Vagina (tissue), 2 donors: Measurements from ENCODE around the gene PPP1R9B. TPM values are rescaled to one million over a fixed set of nuclear protein-coding genes. Genes with fewer than 3 reads are reported as not detected.
A peak's percentile ranks its signal among the peaks of the same experiment; 100 is the strongest.

Experiments
- DNase-seq, 2 donors: peaks; one replicate each; pipeline ENCODE4 v3.0.0-alpha.2; 2017; ENCODE audit errors: extremely low spot score in 2 of 2
- H3K27ac ChIP-seq: fragments of 200-600 bp; sonication (generic); one replicate; pipeline ENCODE4 v1.5.1; 2019
- H3K27me3 ChIP-seq: fragments of 200-600 bp; sonication (generic); one replicate; pipeline ENCODE4 v1.5.1; 2019
- H3K36me3 ChIP-seq, 2 donors: fragments of 200-600 bp; sonication (generic); one replicate each; pipeline ENCODE4 v1.5.1; 2017 to 2019
- H3K4me1 ChIP-seq: fragments of 200-600 bp; sonication (generic); one replicate; pipeline ENCODE4 v1.5.1; 2019
- H3K4me3 ChIP-seq, 2 donors: fragments of 200-600 bp; sonication (generic); 1 replicate in 1 of 2; 2 replicates in 1 of 2; pipeline ENCODE4 v1.5.1; 2016 to 2019
- H3K9me3 ChIP-seq: fragments of 200-600 bp; sonication (generic); one replicate; pipeline ENCODE4 v1.5.1; 2019
- CTCF ChIP-seq, 3 experiments: fragments of 450-650 bp in 2 of 3; fragments of 200-600 bp in 1 of 3; sonication (generic) in 1 of 3; IDR thresholded peaks; one replicate each; pipeline ENCODE4 v1.5.1; 2017 to 2019; ENCODE audit warnings: antibody characterized with exemption in 3 of 3, mild to moderate bottlenecking in 2 of 3, moderate library complexity in 2 of 3
- POLR2A ChIP-seq, 2 donors: fragments of 450-650 bp; IDR thresholded peaks; one replicate each; pipeline ENCODE4 v1.6.1; 2017; ENCODE audit warnings: antibody characterized with exemption in 2 of 2, mild to moderate bottlenecking in 2 of 2, moderate library complexity in 2 of 2
- POLR2AphosphoS5 ChIP-seq, 2 donors: sonication (generic); formaldehyde crosslinking; IDR thresholded peaks; one replicate each; pipeline ENCODE4 v1.9.0; 2017; ENCODE audit warnings: antibody characterized with exemption in 2 of 2, mild to moderate bottlenecking in 2 of 2, low read depth in 1 of 2; ENCODE audit not compliant: insufficient read depth in 1 of 2
- intact Hi-C: fragments of 100-400 bp; cut with DNase I; formaldehyde crosslinking; loops from one replicate; pipeline ENCODE4 v1.15.1; 2023
- total RNA-seq: library from RNA; depleted of rRNA; stranded (reverse); fragments of >200 nt; gene quantifications from one replicate; pipeline ENCODE4 v1.2.3, GENCODE V29; 2016

PPP1R9B gene
- total RNA-seq, 1 donor from 2014 or later: 37.6 TPM

- Histone ChIP-seq H3K36me3 (no peaks in the 10 kb centered on the region), H3K9me3 (no peaks in the 10 kb centered on the region), H3K4me1 (no peaks in the 10 kb centered on the region), H3K27ac (no peak overlapping the region), H3K4me3 (no peak overlapping the region), H3K27me3 (no peaks in the 10 kb centered on the region)
- TF ChIP-seq CTCF (IDR thresholded peaks at IDR 0.05): no peak
- intact Hi-C loops: no loop called here
- no peak for DNase-seq
Observed at GRCh38 chr17:50087912-50088405, 62.5 kb downstream of the PPP1R9B start.

GRCh38 chr17:50087246-50087911, 63.1 kb downstream of the PPP1R9B start:
- Histone ChIP-seq H3K36me3 (no peaks in the 10 kb centered on the region), H3K27ac (no peak overlapping the region), H3K9me3 (no peaks in the 10 kb centered on the region), H3K4me3 (no peak overlapping the region), H3K27me3 (no peaks in the 10 kb centered on the region), H3K4me1 (no peaks in the 10 kb centered on the region)
- DNase-seq: no peak
- intact Hi-C loops: no loop called here
- TF ChIP-seq CTCF (IDR thresholded peaks at IDR 0.05) (peak; percentile 86 to 93 (median 90)), POLR2AphosphoS5 (IDR thresholded peaks at IDR 0.05; ENCODE audit: insufficient read depth in 1 of 2, low read depth in 1 of 2) (peak in 1 of 2 donors; percentile 14), POLR2A (IDR thresholded peaks at IDR 0.05) (no peak)

Other genes starting within 250 kb of the PPP1R9B start
- gene DLX4, start 181.5 kb downstream of the PPP1R9B start, total RNA-seq: 1.2 TPM
- gene DLX3, start 155.5 kb downstream of the PPP1R9B start, total RNA-seq: 1.7 TPM
- 50.8 TPM for gene ITGA3, start 94.6 kb downstream of the PPP1R9B start, total RNA-seq
- gene PDK2, start 55.3 kb downstream of the PPP1R9B start, total RNA-seq: 44.4 TPM
- gene SAMD14, start 20.5 kb downstream of the PPP1R9B start, total RNA-seq: 4.4 TPM
- 2.2 TPM for gene SGCA, start 15.3 kb upstream of the PPP1R9B start, total RNA-seq
- 171 TPM for gene COL1A1, start 51.0 kb upstream of the PPP1R9B start, total RNA-seq
- gene TMEM92, start 123.8 kb upstream of the PPP1R9B start, total RNA-seq: 0.74 TPM
- 30.4 TPM for gene XYLT2, start 195.4 kb upstream of the PPP1R9B start, total RNA-seq
- gene MRPL27, start 222.5 kb upstream of the PPP1R9B start, total RNA-seq: 41.7 TPM
- 2.9 TPM for gene EME1, start 222.6 kb upstream of the PPP1R9B start, total RNA-seq
- 49.6 TPM for gene LRRC59, start 246.8 kb upstream of the PPP1R9B start, total RNA-seq